Measurements from ENCODE around the gene KLRG1. TPM values are rescaled to one million over a fixed set of nuclear protein-coding genes. Genes with fewer than 3 reads are reported as not detected.

The KLRG1 gene
- total and polyA plus RNA-seq, 4 donors = 0.49 to 6.5 (median 1.6) TPM

- H3K27me3 ChIP-seq (ENCODE audit: control insufficient read depth in 3 of 3, insufficient read depth in 3 of 3, low read length in 2 of 3) = no peaks in the 10 kb centered on the region
- H3K27ac ChIP-seq (ENCODE audit: low read depth in 1 of 2, low read length in 1 of 2) = no peak overlapping the region
- no peaks in the 10 kb centered on the region for H3K4me1 ChIP-seq (ENCODE audit: control insufficient read depth in 5 of 5, insufficient read depth in 5 of 5, low read length in 5 of 5)
- no peak overlapping the region for H3K9ac ChIP-seq (ENCODE audit: insufficient read depth in 1 of 2, low read length in 2 of 2)
- TF ChIP-seq CTCF (IDR thresholded peaks at IDR 0.05; ENCODE audit: control extremely low read depth, extremely low read depth) = no peak
- no peaks in the 10 kb centered on the region for H3K36me3 ChIP-seq (ENCODE audit: control insufficient read depth in 4 of 4, insufficient read depth in 4 of 4, low read length in 4 of 4)
- H3K4me3 ChIP-seq = no peak overlapping the region
- DNase-seq (no peak), ATAC-seq (ENCODE audit: insufficient read depth, low FRiP score) (no peak)
- H3K9me3 ChIP-seq (ENCODE audit: control insufficient read depth in 4 of 4, insufficient read depth in 3 of 4, low read length in 3 of 4) = no peaks in the 10 kb centered on the region
- whole genome bisulfite sequencing, 2 donors = 91 to 93% methylated on average over 2 of the region's 2 CpGs
These were observed 35.2 kb downstream of the KLRG1 start for GRCh38 chr12:9024512-9024911.

- DNase-seq = no peak
- H3K4me1 ChIP-seq (ENCODE audit: control insufficient read depth in 5 of 5, insufficient read depth in 5 of 5, low read length in 5 of 5) = no peaks in the 10 kb centered on the region
- TF ChIP-seq CTCF (IDR thresholded peaks at IDR 0.05; ENCODE audit: control extremely low read depth, extremely low read depth) = no peak
- H3K27me3 ChIP-seq (ENCODE audit: control insufficient read depth in 3 of 3, insufficient read depth in 3 of 3, low read length in 2 of 3) = no peaks in the 10 kb centered on the region
- H3K9ac ChIP-seq (ENCODE audit: insufficient read depth in 1 of 2, low read length in 2 of 2) = no peak overlapping the region
- ATAC-seq (ENCODE audit: insufficient read depth, low FRiP score) = no peak
- WGBS, 2 donors = 87 to 96% methylated on average over 7 of the region's 7 CpGs
- no peaks in the 10 kb centered on the region for H3K36me3 ChIP-seq (ENCODE audit: control insufficient read depth in 4 of 4, insufficient read depth in 4 of 4, low read length in 4 of 4)
- no peaks in the 10 kb centered on the region for H3K9me3 ChIP-seq (ENCODE audit: control insufficient read depth in 4 of 4, insufficient read depth in 3 of 4, low read length in 3 of 4)
- H3K4me3 ChIP-seq = no peak overlapping the region
- no peak overlapping the region for H3K27ac ChIP-seq (ENCODE audit: low read depth in 1 of 2, low read length in 1 of 2)
These were observed 38.1 kb downstream of the KLRG1 start for GRCh38 chr12:9027161-9028059.

- no peaks in the 10 kb centered on the region for H3K4me1 ChIP-seq (ENCODE audit: control insufficient read depth in 5 of 5, insufficient read depth in 5 of 5, low read length in 5 of 5)
- H3K27me3 ChIP-seq (ENCODE audit: control insufficient read depth in 3 of 3, insufficient read depth in 3 of 3, low read length in 2 of 3) = no peaks in the 10 kb centered on the region
- DNase-seq = no peak
- no peak for TF ChIP-seq CTCF (IDR thresholded peaks at IDR 0.05; ENCODE audit: control extremely low read depth, extremely low read depth)
- no peaks in the 10 kb centered on the region for H3K36me3 ChIP-seq (ENCODE audit: control insufficient read depth in 4 of 4, insufficient read depth in 4 of 4, low read length in 4 of 4)
- no peaks in the 10 kb centered on the region for H3K9me3 ChIP-seq (ENCODE audit: control insufficient read depth in 4 of 4, insufficient read depth in 3 of 4, low read length in 3 of 4)
- 77 to 87% methylated on average over 2 of the region's 2 CpGs for WGBS, 2 donors
- ATAC-seq (ENCODE audit: insufficient read depth, low FRiP score) = no peak
- no peak overlapping the region for H3K27ac ChIP-seq (ENCODE audit: low read depth in 1 of 2, low read length in 1 of 2)
- H3K4me3 ChIP-seq = no peak overlapping the region
- no peak overlapping the region for H3K9ac ChIP-seq (ENCODE audit: insufficient read depth in 1 of 2, low read length in 2 of 2)
These were observed 41.4 kb downstream of the KLRG1 start for GRCh38 chr12:9030776-9031175.

Data from lung (tissue), 12 donors.